Astrocyte (in vitro differentiated cells and primary cell): ENCODE measurements around the gene C9orf50.

ENCODE experiments used
- EZH2 ChIP-seq: IDR thresholded peaks from 2 replicates; pipeline ENCODE4 v1.6.1; 2012; ENCODE audit warnings: mild to moderate bottlenecking, low read length, inconsistent platforms; ENCODE audit not compliant: insufficient read depth
- TF ChIP-seq, protein P1 (sequence below): IDR thresholded peaks from 2 replicates; pipeline ENCODE4 v1.5.1; 2011; ENCODE audit warnings: low read depth, mild to moderate bottlenecking, inconsistent platforms, low read length, moderate library complexity; ENCODE audit not compliant: insufficient read depth

GRCh38 chr9:129591916-129592315 is 29.0 kb downstream of the C9orf50 start:
- TF ChIP-seq, protein P1, sequence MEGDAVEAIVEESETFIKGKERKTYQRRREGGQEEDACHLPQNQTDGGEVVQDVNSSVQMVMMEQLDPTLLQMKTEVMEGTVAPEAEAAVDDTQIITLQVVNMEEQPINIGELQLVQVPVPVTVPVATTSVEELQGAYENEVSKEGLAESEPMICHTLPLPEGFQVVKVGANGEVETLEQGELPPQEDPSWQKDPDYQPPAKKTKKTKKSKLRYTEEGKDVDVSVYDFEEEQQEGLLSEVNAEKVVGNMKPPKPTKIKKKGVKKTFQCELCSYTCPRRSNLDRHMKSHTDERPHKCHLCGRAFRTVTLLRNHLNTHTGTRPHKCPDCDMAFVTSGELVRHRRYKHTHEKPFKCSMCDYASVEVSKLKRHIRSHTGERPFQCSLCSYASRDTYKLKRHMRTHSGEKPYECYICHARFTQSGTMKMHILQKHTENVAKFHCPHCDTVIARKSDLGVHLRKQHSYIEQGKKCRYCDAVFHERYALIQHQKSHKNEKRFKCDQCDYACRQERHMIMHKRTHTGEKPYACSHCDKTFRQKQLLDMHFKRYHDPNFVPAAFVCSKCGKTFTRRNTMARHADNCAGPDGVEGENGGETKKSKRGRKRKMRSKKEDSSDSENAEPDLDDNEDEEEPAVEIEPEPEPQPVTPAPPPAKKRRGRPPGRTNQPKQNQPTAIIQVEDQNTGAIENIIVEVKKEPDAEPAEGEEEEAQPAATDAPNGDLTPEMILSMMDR = no peak
- no peak for TF ChIP-seq EZH2
